ENCODE results near the gene SKA2. TPM values are rescaled to one million over a fixed set of nuclear protein-coding genes. Genes with fewer than 3 reads are reported as not detected.

Gene SKA2
- total RNA-seq (2022; extraction: Qiagen RNA extraction; ENCODE audit: low read depth), result 92.2 to 204 TPM (median 96.5 TPM) in 5 replicates

GRCh38 chr17:59154721-59155438 is at the start of gene SKA2:
Gene SKA2, minus strand, starts transcription at chr17:59155186. Its CDS starts 23 bp downstream, at chr17:59155163.

GRCh38 chr17:59155439-59156177 is 622 bp upstream of the SKA2 start, which contains the start of gene PRR11:
Gene PRR11, plus strand, starts transcription at chr17:59155746. Its CDS starts 14,007 bp downstream, at chr17:59169753.

GRCh38 chr17:59106463-59107305 is 48.3 kb downstream of the SKA2 start, which contains the start of gene TRIM37:
Gene TRIM37, minus strand, starts transcription at chr17:59106880. Its CDS starts 419 bp downstream, at chr17:59106461.

Other genes starting within 250 kb of the SKA2 start
- 17.3 to 25.3 TPM (median 23.4 TPM) in 5 replicates for gene TRIM37, start 48.3 kb downstream of the SKA2 start, total RNA-seq (2022; extraction: Qiagen RNA extraction; ENCODE audit: low read depth)
- gene PRR11, start 560 bp upstream of the SKA2 start, total RNA-seq (2022; extraction: Qiagen RNA extraction; ENCODE audit: low read depth), result 39.6 to 66.0 TPM (median 60.2 TPM) in 5 replicates
- gene SMG8, start 54.8 kb upstream of the SKA2 start, total RNA-seq (2022; extraction: Qiagen RNA extraction; ENCODE audit: low read depth), result 25.3 to 31.5 TPM (median 27.0 TPM) in 5 replicates
- 0.60 to 1.3 TPM (median 0.92 TPM) in 5 replicates for gene GDPD1, start 65.3 kb upstream of the SKA2 start, total RNA-seq (2022; extraction: Qiagen RNA extraction; ENCODE audit: low read depth)
- gene YPEL2, start 176.5 kb upstream of the SKA2 start, total RNA-seq (2022; extraction: Qiagen RNA extraction; ENCODE audit: low read depth), result 1.2 to 3.7 TPM (median 2.8 TPM) in 5 replicates

All from A549 treated with ZK216348 at 1 μM for 4 hours (cell line).